CD4-positive, alpha-beta T cell (primary cell): ENCODE results near the gene PRSS36. TPM values are rescaled to one million over a fixed set of nuclear protein-coding genes. Genes with fewer than 3 reads are reported as not detected.

Source experiments
- ATAC-seq: fragments of 200-7000 bp; cut with Tn5 transposase; one replicate; pipeline ENCODE4 v1.10.0; 2022; ENCODE audit warnings: mild to moderate bottlenecking; ENCODE audit not compliant: poor library complexity
- CTCF ChIA-PET: fragments of 350-600 bp; sonication (Branson Sonifier 250); formaldehyde crosslinking; loops from one replicate; lab custom pipeline; 2021; ENCODE audit warnings: antibody characterized with exemption, inconsistent platforms; lab: Charles Lee
- POLR2A ChIA-PET: fragments of 350-600 bp; sonication (Branson Sonifier 250); formaldehyde crosslinking; loops from one replicate; lab custom pipeline; 2021; ENCODE audit warnings: antibody characterized with exemption, inconsistent platforms; lab: Charles Lee
- DNase-seq, 14 experiments: peaks; one replicate each; pipeline ENCODE4 v3.0.0-alpha.2; 2013 to 2020; ENCODE audit warnings: mixed read lengths in 2 of 14
- H3K27ac ChIP-seq, 2 donors: one replicate each; pipeline versions ENCODE4 v1.5.1 to v1.7.0; 2013; ENCODE audit warnings: low read length in 2 of 2, low read depth in 1 of 2, mild to moderate bottlenecking in 1 of 2
- H3K27me3 ChIP-seq, 2 experiments: 1 replicate in 1 of 2; 2 replicates in 1 of 2; pipeline versions ENCODE4 v1.6.1 to v1.7.0; 2013; ENCODE audit warnings: low read length in 2 of 2, control low read depth in 1 of 2, mild to moderate bottlenecking in 1 of 2, moderate library complexity in 1 of 2; ENCODE audit not compliant: insufficient read depth in 2 of 2, control insufficient read depth in 1 of 2
- H3K36me3 ChIP-seq: one replicate; pipeline ENCODE4 v1.6.1; 2013; ENCODE audit warnings: low read length, control low read depth; ENCODE audit not compliant: insufficient read depth
- H3K4me1 ChIP-seq: one replicate; pipeline ENCODE4 v1.6.1; 2013; ENCODE audit warnings: low read length, control low read depth; ENCODE audit not compliant: insufficient read depth
- H3K4me3 ChIP-seq: one replicate; pipeline ENCODE4 v1.5.1; 2013; ENCODE audit warnings: mild to moderate bottlenecking, low read length, moderate library complexity
- H3K9me3 ChIP-seq, 2 experiments: 1 replicate in 1 of 2; 2 replicates in 1 of 2; pipeline versions ENCODE4 v1.6.1 to v1.7.0; 2013; ENCODE audit warnings: low read length in 2 of 2, mild to moderate bottlenecking in 2 of 2, control low read depth in 1 of 2, moderate library complexity in 1 of 2; ENCODE audit not compliant: control insufficient read depth in 1 of 2, insufficient read depth in 1 of 2
- H3K27ac Mint-ChIP-seq: one replicate; pipeline ENCODE4 v1.8.0; 2020; ENCODE audit warnings: mixed read lengths
- H3K27me3 Mint-ChIP-seq: one replicate; pipeline ENCODE4 v1.8.0; 2021; ENCODE audit warnings: mixed read lengths
- H3K36me3 Mint-ChIP-seq: one replicate; pipeline ENCODE4 v1.8.0; 2021; ENCODE audit warnings: low read depth, mixed read lengths
- H3K4me1 Mint-ChIP-seq: one replicate; pipeline ENCODE4 v1.8.0; 2021; ENCODE audit warnings: low read depth, mixed read lengths
- H3K4me3 Mint-ChIP-seq: one replicate; pipeline ENCODE4 v1.8.0; 2020; ENCODE audit warnings: mild to moderate bottlenecking, mixed read lengths
- H3K9me3 Mint-ChIP-seq: one replicate; pipeline ENCODE4 v1.8.0; 2020; ENCODE audit warnings: mixed read lengths
- CTCF ChIP-seq: fragments of 200-600 bp; IDR thresholded peaks from one replicate; pipeline ENCODE4 v1.8.0; 2022; ENCODE audit warnings: antibody characterized with exemption, mild to moderate bottlenecking
- intact Hi-C, 2 experiments: fragments of 100-400 bp; cut with DNase I in 1 of 2; cut with micrococcal nuclease in 1 of 2; formaldehyde crosslinking; loops; one replicate each; pipeline versions ENCODE4 v1.15.1 to v1.9.0; 2023 to 2025; cut with DNase I, micrococcal nuclease
- total RNA-seq, 174 experiments: library from RNA in 2 of 174; stranded (reverse) in 2 of 174; gene quantifications; one replicate each; pipeline ENCODE4 v1.2.3 and lab custom pipeline; 2021 to 2026

PRSS36 gene
- total RNA-seq, 2 experiments from 2014 or later: 0.33 to 0.56 TPM

- Histone ChIP-seq H3K4me3 (no peak overlapping the region), H3K27me3 (no peaks in the 10 kb centered on the region), H3K27ac (no peak overlapping the region), H3K4me1 (peaks cover 17% of the 10 kb centered on the region), H3K36me3 (peaks cover 27% of the 10 kb centered on the region), H3K9me3 (no peaks in the 10 kb centered on the region)
- no peak overlapping the region for H3K4me3 Mint-ChIP-seq
- peaks cover 21% of the 10 kb centered on the region for H3K4me1 Mint-ChIP-seq
- H3K27ac Mint-ChIP-seq: no peak overlapping the region
- CTCF ChIA-PET: no interaction called here
- no peaks in the 10 kb centered on the region for H3K9me3 Mint-ChIP-seq
- TF ChIP-seq CTCF: no peak
- intact Hi-C loops: no loop called here
- H3K36me3 Mint-ChIP-seq: peaks cover 27% of the 10 kb centered on the region
- POLR2A ChIA-PET: no interaction called here
- no peak for ATAC-seq
- DNase-seq: no peak
- no peaks in the 10 kb centered on the region for H3K27me3 Mint-ChIP-seq
Observed at GRCh38 chr16:31089199-31089598, 60.7 kb downstream of the PRSS36 start.

Other genes with a start within 250 kb of the PRSS36 start
- 1 to 10 TPM; 7.5 to 8.9 TPM for gene FBXL19, start 226.5 kb downstream of the PRSS36 start, total RNA-seq
- gene ORAI3, start 201.0 kb downstream of the PRSS36 start, total RNA-seq: 1 to 10 TPM; 3.0 to 4.5 TPM
- 10 to 100 TPM; 40.1 to 41.2 TPM for gene SETD1A, start 192.3 kb downstream of the PRSS36 start, total RNA-seq
- gene HSD3B7, start 164.9 kb downstream of the PRSS36 start, total RNA-seq: under 1 TPM in 1 of 2 experiments, not detected in 1; 0.11 TPM
- 1 to 10 TPM; 2.9 to 3.1 TPM for gene STX1B, start 139.4 kb downstream of the PRSS36 start, total RNA-seq
- gene STX4, start 116.5 kb downstream of the PRSS36 start, total RNA-seq: 10 to 100 TPM; 54.1 to 55.2 TPM
- 1 to 10 TPM; 4.5 to 6.0 TPM for gene ZNF668, start 75.8 kb downstream of the PRSS36 start, total RNA-seq
- gene ZNF646, start 75.6 kb downstream of the PRSS36 start, total RNA-seq: 10 to 100 TPM; 14.3 to 16.6 TPM
- gene PRSS53, start 61.1 kb downstream of the PRSS36 start, total RNA-seq: 1 to 10 TPM; 3.5 to 3.9 TPM
- 10 to 100 TPM; 19.0 to 19.2 TPM for gene VKORC1, start 55.3 kb downstream of the PRSS36 start, total RNA-seq
- 1 to 10 TPM; 4.3 to 5.8 TPM for gene BCKDK, start 41.7 kb downstream of the PRSS36 start, total RNA-seq
- 100 to 1,000 TPM; 114 to 124 TPM for gene KAT8, start 32.4 kb downstream of the PRSS36 start, total RNA-seq
- gene PRSS8, start 14.3 kb downstream of the PRSS36 start, total RNA-seq: not detected
- 100 to 1,000 TPM; 699 to 733 TPM for gene FUS, start 30.1 kb upstream of the PRSS36 start, total RNA-seq
- gene PYCARD, start 52.7 kb upstream of the PRSS36 start, total RNA-seq: 1 to 10 TPM; 8.1 to 8.5 TPM
- under 1 TPM in 1 of 2 experiments, not detected in 1; 0.17 TPM for gene TRIM72, start 64.1 kb upstream of the PRSS36 start, total RNA-seq
- gene PYDC1, start 67.1 kb upstream of the PRSS36 start, total RNA-seq: not detected
- gene ITGAM, start 109.9 kb upstream of the PRSS36 start, total RNA-seq: 1 to 10 TPM; 1.8 to 4.3 TPM
- gene ITGAX, start 205.1 kb upstream of the PRSS36 start, total RNA-seq: 1 to 10 TPM; 5.5 to 6.0 TPM
- not detected for gene ITGAD, start 243.3 kb upstream of the PRSS36 start, total RNA-seq